ENCODE measurements around the gene TOMM7.

Gene TOMM7

DNA sequence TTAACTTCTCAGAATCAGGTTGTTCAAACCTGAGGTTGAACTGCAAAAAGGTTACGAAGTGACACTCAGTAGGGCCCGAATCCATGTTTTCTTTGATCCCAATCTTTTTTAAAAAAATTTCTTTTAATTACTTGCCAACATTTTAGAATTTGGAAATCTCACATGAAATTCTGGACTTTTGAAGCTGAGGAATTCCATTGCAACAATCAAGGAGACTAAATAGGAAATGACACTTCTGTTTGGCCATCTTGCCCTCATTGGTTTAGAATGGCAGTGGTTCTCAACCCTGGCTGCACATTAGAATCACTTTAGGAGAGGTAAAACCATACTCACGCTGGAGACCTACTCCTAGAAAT lies 471 bp upstream of the TOMM7 start:
- FAIRE-seq, result no peak
- no peak for DNase-seq (ENCODE audit: insufficient read length, low spot score)
- TF ChIP-seq, protein P1, sequence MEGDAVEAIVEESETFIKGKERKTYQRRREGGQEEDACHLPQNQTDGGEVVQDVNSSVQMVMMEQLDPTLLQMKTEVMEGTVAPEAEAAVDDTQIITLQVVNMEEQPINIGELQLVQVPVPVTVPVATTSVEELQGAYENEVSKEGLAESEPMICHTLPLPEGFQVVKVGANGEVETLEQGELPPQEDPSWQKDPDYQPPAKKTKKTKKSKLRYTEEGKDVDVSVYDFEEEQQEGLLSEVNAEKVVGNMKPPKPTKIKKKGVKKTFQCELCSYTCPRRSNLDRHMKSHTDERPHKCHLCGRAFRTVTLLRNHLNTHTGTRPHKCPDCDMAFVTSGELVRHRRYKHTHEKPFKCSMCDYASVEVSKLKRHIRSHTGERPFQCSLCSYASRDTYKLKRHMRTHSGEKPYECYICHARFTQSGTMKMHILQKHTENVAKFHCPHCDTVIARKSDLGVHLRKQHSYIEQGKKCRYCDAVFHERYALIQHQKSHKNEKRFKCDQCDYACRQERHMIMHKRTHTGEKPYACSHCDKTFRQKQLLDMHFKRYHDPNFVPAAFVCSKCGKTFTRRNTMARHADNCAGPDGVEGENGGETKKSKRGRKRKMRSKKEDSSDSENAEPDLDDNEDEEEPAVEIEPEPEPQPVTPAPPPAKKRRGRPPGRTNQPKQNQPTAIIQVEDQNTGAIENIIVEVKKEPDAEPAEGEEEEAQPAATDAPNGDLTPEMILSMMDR (IDR thresholded peaks at IDR 0.05; ENCODE audit: insufficient read depth, missing control alignments), result no peak

DNA sequence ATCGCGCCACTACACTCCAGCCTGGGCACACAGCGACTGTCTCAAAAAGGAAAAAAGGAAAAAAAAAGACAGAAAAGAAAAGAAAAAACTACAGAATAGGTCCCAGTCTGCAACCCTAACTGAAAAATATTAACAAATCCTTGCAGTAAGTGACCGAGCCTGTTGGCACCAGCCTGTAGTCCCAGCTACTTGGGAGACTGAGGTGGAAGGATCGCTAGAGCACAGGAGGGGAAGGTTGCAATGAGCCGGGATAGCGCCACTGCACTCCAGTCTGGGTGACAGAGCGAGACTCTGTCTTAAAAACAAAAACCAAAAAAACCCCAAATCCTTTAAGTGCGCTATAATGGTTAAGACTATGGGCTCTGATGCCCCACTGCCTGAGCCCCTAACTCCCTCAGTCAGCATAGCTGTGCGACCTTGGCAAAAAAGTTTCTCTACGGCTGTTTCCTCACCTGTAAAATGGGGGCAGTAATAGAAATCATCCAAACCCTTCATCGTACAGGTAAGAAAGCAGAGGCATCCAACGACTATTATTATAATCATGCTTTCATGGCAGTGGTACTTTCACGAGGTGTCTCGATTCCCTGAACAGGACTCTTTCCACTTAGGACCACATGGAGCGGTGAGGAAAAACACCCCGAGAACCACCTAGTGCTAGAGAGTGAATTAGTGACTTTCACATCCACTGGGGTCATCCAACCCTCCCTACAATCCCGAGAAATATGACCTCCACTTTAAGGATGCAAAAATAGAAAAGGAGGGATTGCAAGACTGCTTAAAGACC lies 755 bp downstream of the TOMM7 start:
- TF ChIP-seq, protein P1 (IDR thresholded peaks at IDR 0.05; ENCODE audit: insufficient read depth, missing control alignments), result no peak
- FAIRE-seq (no peak), DNase-seq (ENCODE audit: insufficient read length, low spot score) (no peak)

DNA sequence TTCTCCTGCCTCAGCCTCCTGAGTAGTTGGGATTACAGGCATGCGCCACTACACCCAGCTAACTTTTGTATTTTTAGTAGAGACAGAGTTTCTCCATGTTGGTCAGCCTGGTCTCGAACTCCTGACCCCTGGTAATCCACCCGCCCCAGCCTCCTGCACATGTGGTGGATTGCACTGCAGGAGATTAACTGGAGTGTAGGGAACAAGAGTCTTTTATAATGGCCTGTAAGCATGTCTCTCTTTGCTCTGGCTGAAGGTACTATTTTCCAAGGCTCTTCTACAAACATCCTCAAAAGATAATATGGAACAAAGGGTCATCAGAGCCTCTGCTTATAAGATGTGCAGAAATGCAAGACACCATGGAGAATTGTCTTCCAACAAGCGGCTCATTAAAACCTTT lies 3.2 kb downstream of the TOMM7 start:
- DNase-seq (ENCODE audit: insufficient read length, low spot score), result no peak
- FAIRE-seq, result no peak
- TF ChIP-seq, protein P1 (IDR thresholded peaks at IDR 0.05; ENCODE audit: insufficient read depth, missing control alignments), result no peak

GRCh38 chr7:22814261-22815208 lies 8.1 kb downstream of the TOMM7 start:
- no peak for DNase-seq (ENCODE audit: insufficient read length, low spot score)
- FAIRE-seq, result no peak
- TF ChIP-seq, protein P1 (IDR thresholded peaks at IDR 0.05; ENCODE audit: insufficient read depth, missing control alignments), result no peak

GRCh38 chr7:22812353-22812752 lies 10.3 kb downstream of the TOMM7 start:
- DNase-seq (ENCODE audit: insufficient read length, low spot score) (no peak), FAIRE-seq (no peak)
- TF ChIP-seq, protein P1 (IDR thresholded peaks at IDR 0.05; ENCODE audit: insufficient read depth, missing control alignments), result no peak

DNA sequence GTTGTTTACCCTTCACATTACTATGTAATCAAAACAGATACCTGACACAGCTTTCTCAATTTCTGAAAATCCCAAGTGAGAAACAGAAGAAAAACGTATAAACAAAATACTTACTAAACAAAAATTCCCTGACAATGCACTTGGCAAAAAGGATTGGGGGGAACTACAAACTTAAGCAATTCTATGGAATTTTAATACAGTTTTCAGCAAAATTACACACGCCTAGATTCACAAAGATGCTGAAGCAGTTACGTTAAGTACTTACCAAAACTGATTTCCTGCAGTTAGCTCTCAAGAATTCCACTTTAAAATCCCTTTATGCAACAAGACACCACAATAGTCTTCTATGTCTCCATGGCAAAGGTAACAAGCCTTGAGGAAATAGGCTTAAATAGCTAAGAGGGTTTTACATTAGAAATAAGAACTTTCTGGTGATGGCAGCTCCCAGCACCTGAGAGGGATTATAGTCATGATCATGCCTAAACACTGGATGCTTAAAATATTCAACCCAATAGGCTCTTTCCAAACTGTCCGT lies 10.8 kb downstream of the TOMM7 start:
- FAIRE-seq, result no peak
- TF ChIP-seq, protein P1 (IDR thresholded peaks at IDR 0.05; ENCODE audit: insufficient read depth, missing control alignments), result no peak
- no peak for DNase-seq (ENCODE audit: insufficient read length, low spot score)
